Memory B cell (primary cell): ENCODE data around the gene TRIM41.

Experiments used
- ATAC-seq: fragments of 150-1000 bp; cut with Tn5 transposase; 2 replicates; pipeline ENCODE4 v1.10.0; 2021; ENCODE audit warnings: low read depth, mild to moderate bottlenecking, moderate library complexity
- DNase-seq, 2 donors: peaks; one replicate each; pipeline ENCODE4 v3.0.0; 2022; ENCODE audit warnings: low spot score in 2 of 2
- H3K27ac Mint-ChIP-seq: one replicate; pipeline ENCODE4 v1.8.0; 2022; ENCODE audit warnings: mild to moderate bottlenecking, moderate library complexity, mixed read lengths
- H3K27me3 Mint-ChIP-seq: one replicate; pipeline ENCODE4 v1.8.0; 2022; ENCODE audit warnings: mixed read lengths
- H3K36me3 Mint-ChIP-seq: one replicate; pipeline ENCODE4 v1.8.0; 2022; ENCODE audit warnings: mild to moderate bottlenecking, mixed read lengths
- H3K4me1 Mint-ChIP-seq: one replicate; pipeline ENCODE4 v1.8.0; 2022; ENCODE audit warnings: mixed read lengths
- H3K4me3 Mint-ChIP-seq: one replicate; pipeline ENCODE4 v1.8.0; 2022; ENCODE audit warnings: mild to moderate bottlenecking, moderate library complexity, mixed read lengths
- H3K9me3 Mint-ChIP-seq: one replicate; pipeline ENCODE4 v1.8.0; 2022; ENCODE audit warnings: mixed read lengths

Gene TRIM41

DNA sequence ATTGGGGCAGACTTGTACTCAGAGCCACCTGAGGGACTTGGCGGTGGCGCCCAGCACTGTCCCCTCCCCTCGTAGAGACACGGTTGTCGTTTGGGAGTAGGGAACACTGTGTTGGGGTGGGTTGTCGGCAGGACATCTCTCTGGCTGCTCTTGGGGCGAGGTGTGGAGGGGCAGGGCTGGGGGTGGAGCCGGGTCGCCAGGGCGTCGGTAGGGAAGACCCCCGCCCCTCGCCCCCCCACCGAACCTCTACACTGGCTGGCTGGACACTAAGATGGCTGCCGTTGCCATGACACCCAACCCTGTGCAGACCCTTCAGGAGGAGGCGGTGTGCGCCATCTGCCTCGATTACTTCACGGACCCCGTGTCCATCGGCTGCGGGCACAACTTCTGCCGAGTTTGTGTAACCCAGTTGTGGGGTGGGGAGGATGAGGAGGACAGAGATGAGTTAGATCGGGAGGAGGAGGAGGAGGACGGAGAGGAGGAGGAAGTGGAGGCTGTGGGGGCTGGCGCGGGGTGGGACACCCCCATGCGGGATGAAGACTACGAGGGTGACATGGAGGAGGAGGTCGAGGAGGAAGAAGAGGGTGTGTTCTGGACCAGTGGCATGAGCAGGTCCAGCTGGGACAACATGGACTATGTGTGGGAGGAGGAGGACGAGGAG, 778 bp downstream of the TRIM41 start:
- H3K4me3 Mint-ChIP-seq, result peak overlapping the region; percentile 97

DNA sequence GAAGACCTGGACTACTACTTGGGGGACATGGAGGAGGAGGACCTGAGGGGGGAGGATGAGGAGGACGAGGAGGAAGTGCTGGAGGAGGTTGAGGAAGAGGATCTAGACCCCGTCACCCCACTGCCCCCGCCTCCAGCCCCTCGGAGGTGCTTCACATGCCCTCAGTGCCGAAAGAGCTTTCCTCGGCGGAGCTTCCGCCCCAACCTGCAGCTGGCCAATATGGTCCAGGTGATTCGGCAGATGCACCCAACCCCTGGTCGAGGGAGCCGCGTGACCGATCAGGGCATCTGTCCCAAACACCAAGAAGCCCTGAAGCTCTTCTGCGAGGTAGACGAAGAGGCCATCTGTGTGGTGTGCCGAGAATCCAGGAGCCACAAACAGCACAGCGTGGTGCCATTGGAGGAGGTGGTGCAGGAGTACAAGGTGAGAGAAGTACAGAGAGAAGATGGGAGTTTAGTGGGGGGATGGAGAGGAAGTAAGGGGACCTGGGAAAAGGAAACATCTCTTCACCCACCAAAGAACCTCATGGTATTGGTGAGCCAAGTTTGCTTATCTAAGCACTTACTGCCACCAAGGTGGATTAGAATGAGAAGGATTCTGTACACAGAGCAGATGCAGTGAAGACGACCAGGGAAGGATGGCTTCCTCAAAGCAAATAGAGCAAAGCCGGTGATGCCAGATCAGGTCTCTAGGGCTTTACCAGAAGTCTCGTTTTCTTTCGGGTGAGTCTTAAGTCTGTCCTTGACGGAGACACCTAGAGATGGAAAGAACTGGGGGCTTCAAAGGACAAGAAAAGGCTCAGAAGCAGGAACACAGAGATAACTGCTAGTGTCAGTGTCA, 1.5 kb downstream of the TRIM41 start:
- H3K9me3 Mint-ChIP-seq, result no peaks in the 10 kb centered on the region
- peak overlapping the region; percentile 97 for H3K4me3 Mint-ChIP-seq
- no peaks in the 10 kb centered on the region for H3K27me3 Mint-ChIP-seq
- no peak for DNase-seq
- ATAC-seq, result peak; percentile 3
- H3K4me1 Mint-ChIP-seq, result peaks cover 34% of the 10 kb centered on the region
- H3K27ac Mint-ChIP-seq, result peak overlapping the region; percentile 96
- peaks cover 5% of the 10 kb centered on the region for H3K36me3 Mint-ChIP-seq

More for the DNA sequence above, 778 bp downstream of the TRIM41 start:
- H3K27me3 Mint-ChIP-seq, result no peaks in the 10 kb centered on the region
- H3K27ac Mint-ChIP-seq, result peak overlapping the region; percentile 96
- DNase-seq (peak in 1 of 2 donors; percentile 57), ATAC-seq (no peak)
- H3K36me3 Mint-ChIP-seq, result peaks cover 2% of the 10 kb centered on the region
- H3K9me3 Mint-ChIP-seq, result no peaks in the 10 kb centered on the region
- H3K4me1 Mint-ChIP-seq, result peaks cover 29% of the 10 kb centered on the region

DNA sequence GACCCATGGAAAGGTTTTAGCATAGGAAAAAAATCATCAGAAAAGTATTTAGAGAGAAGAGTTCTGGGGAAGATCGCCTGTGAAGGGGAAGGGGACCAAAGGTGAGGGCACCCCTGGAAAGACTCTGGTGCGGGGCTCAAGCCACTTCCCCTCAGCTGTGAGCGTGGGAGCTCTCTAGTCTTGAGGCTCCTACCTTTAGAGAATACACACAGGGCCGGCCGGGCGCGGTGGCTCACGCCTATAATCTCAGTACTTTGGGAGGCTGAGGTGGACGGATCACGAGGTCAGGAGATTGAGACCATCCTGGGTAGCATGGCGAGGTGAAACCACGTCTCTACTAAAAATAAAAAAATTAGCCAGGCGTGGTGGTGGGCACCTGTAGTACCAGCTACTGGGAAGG, 6.9 kb downstream of the TRIM41 start:
- no peak for ATAC-seq
- no peak for DNase-seq
- Mint-ChIP-seq H3K4me1 (peaks cover 14% of the 10 kb centered on the region), H3K9me3 (no peaks in the 10 kb centered on the region), H3K36me3 (peaks cover 26% of the 10 kb centered on the region), H3K27ac (peak overlapping the region; percentile 67), H3K4me3 (no peak overlapping the region), H3K27me3 (no peaks in the 10 kb centered on the region)

DNA sequence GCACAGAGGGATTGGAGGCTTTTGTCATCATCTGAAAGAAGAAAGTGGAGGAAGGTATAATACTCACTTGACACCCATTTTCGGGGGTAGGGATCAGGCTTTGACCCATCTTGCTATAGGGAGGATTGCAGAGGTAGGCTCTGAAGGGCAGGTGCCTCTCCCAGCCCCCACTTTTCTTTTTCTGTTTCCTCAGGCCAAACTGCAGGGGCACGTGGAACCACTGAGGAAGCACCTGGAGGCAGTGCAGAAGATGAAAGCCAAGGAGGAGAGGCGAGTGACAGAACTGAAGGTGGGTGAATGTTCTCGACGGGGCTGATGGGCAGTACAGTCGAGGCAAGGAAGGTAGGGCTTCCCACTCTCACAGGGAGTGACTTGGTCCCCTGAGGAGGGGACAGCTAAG, 7.5 kb downstream of the TRIM41 start:
- no peaks in the 10 kb centered on the region for H3K27me3 Mint-ChIP-seq
- H3K4me3 Mint-ChIP-seq, result no peak overlapping the region
- H3K36me3 Mint-ChIP-seq, result peaks cover 28% of the 10 kb centered on the region
- H3K4me1 Mint-ChIP-seq, result peaks cover 13% of the 10 kb centered on the region
- H3K9me3 Mint-ChIP-seq, result no peaks in the 10 kb centered on the region
- H3K27ac Mint-ChIP-seq, result peak overlapping the region; percentile 67
- ATAC-seq (no peak), DNase-seq (no peak)

DNA sequence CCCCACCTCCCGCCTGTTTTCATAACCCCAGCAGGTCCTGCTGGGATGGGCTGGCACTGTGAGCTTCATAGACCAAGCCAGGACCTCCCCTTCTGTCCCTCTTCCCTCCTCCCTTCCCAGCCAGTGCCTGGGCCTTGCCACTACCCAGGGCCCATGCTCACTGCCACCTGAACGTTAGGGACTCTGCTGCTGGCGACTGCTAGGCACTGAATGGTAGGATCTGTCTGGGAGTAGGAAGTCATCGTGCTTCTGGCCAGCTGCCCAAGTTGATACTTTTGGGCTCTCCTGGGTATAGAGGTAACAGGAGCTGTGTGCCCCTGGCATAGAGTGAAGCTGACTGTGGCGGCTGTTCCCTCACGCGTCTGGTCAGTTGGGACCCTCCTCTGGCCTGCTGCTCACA, 8.4 kb downstream of the TRIM41 start:
- no peak overlapping the region for H3K27ac Mint-ChIP-seq
- no peak overlapping the region for H3K4me3 Mint-ChIP-seq
- peaks cover 11% of the 10 kb centered on the region for H3K4me1 Mint-ChIP-seq
- H3K27me3 Mint-ChIP-seq, result no peaks in the 10 kb centered on the region
- H3K9me3 Mint-ChIP-seq, result no peaks in the 10 kb centered on the region
- peaks cover 29% of the 10 kb centered on the region for H3K36me3 Mint-ChIP-seq
- DNase-seq (no peak), ATAC-seq (no peak)

DNA sequence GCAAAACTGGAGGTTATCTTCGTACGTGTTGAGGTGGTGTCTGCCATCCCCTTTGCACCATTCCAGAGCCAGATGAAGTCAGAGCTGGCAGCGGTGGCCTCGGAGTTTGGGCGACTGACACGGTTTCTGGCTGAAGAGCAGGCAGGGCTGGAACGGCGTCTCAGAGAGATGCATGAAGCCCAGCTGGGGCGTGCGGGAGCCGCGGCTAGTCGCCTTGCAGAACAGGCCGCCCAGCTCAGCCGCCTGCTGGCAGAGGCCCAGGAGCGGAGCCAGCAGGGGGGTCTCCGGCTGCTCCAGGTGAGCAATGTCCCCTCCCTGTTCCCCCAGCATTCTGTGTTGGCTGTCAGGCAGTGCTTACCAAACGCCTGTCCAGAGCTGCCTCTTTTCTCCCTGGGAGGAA, 9.5 kb downstream of the TRIM41 start:
- Mint-ChIP-seq H3K36me3 (peaks cover 31% of the 10 kb centered on the region), H3K4me1 (peaks cover 11% of the 10 kb centered on the region), H3K27ac (no peak overlapping the region), H3K9me3 (no peaks in the 10 kb centered on the region), H3K4me3 (no peak overlapping the region), H3K27me3 (no peaks in the 10 kb centered on the region)
- DNase-seq (no peak), ATAC-seq (no peak)

DNA sequence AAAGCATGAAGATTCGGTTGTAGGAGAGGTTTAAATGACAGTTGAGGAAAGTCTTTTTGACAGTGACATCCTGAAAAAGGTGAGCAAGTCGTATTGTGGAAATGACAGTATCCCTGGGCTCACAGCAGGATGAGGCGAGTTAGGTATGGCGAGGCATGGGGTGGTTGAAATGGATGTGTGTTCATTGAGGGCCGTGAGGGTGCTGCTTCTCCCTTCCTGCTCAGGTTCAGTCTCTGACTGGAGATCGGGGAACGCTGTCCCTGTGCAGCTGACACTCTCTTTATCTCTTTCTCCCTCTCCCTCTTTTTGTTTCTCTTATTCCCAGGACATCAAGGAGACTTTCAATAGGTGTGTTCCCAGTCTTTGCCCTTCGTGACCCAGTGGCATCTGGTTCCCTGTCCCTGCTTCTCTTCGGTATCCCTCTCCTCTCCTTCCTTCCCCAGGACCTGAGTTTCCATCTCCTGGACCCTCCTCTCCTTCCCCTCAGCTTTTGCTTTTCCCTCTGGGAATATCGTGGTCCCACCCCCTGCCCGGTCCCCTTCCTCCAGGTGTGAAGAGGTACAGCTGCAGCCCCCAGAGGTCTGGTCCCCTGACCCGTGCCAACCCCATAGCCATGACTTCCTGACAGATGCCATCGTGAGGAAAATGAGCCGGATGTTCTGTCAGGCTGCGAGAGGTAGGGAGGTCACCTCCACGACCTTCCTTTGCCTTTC, 10.2 kb downstream of the TRIM41 start:
- H3K27me3 Mint-ChIP-seq, result no peaks in the 10 kb centered on the region
- DNase-seq (no peak), ATAC-seq (no peak)
- no peaks in the 10 kb centered on the region for H3K9me3 Mint-ChIP-seq
- peaks cover 38% of the 10 kb centered on the region for H3K36me3 Mint-ChIP-seq
- H3K27ac Mint-ChIP-seq, result peak overlapping the region; percentile 40
- no peak overlapping the region for H3K4me3 Mint-ChIP-seq
- peaks cover 15% of the 10 kb centered on the region for H3K4me1 Mint-ChIP-seq

DNA sequence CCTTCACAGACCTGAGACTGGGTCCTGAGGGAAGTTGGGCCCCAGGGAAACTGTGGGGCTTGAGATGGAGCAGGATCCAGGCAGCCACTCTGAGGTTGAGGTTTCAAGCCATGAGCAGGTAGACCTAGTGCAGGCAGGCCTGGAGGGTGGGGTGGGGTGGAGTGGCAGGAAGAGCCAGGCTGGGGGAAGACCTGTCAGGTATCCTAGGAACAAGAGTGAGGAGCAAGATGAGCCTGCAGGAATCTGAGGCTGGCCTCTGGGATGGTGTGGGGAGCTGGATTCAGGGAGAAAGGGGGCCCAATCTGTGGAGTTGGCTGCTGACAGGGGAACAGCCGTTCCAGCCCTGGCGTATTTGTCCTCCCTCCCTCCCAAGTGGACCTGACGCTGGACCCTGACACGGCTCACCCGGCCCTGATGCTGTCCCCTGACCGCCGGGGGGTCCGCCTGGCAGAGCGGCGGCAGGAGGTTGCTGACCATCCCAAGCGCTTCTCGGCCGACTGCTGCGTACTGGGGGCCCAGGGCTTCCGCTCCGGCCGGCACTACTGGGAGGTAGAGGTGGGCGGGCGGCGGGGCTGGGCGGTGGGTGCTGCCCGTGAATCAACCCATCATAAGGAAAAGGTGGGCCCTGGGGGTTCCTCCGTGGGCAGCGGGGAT, 10.8 kb downstream of the TRIM41 start:
- no peak for DNase-seq
- H3K27ac Mint-ChIP-seq, result peak overlapping the region; percentile 40
- H3K27me3 Mint-ChIP-seq, result no peaks in the 10 kb centered on the region
- no peak overlapping the region for H3K4me3 Mint-ChIP-seq
- peaks cover 42% of the 10 kb centered on the region for H3K36me3 Mint-ChIP-seq
- ATAC-seq, result no peak
- peaks cover 17% of the 10 kb centered on the region for H3K4me1 Mint-ChIP-seq
- H3K9me3 Mint-ChIP-seq, result no peaks in the 10 kb centered on the region

DNA sequence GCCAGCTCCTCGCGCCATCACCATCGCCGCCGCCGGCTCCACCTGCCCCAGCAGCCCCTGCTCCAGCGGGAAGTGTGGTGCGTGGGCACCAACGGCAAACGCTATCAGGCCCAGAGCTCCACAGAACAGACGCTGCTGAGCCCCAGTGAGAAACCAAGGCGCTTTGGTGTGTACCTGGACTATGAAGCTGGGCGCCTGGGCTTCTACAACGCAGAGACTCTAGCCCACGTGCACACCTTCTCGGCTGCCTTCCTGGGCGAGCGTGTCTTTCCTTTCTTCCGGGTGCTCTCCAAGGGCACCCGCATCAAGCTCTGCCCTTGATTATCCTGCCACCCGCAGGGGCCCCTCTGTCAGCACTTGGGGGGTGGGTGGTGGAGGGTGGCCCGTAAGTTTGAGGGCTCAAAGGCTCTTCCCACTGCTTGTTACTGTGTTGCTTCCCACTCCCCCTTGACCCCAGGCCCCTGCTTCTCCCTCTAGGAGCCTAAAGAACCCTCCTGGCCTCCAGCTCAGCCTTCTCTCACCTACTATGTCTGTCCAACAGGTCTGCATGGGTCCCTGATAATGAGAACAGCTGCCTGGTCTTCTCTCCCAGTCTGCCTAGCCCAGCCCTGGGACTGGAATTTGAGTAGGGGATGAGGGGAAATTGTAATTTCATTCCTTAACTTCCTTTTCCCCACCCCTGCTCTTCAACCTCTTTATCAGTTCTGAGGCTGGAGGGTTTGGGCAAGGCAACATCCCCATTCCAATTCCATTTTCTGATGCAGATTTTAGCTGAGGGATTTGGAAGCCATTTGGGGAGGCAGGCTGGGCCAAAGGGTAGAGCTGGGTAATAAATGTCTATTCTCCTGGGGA, 11.6 kb downstream of the TRIM41 start:
- H3K36me3 Mint-ChIP-seq, result peaks cover 44% of the 10 kb centered on the region
- no peaks in the 10 kb centered on the region for H3K9me3 Mint-ChIP-seq
- H3K27ac Mint-ChIP-seq, result peak overlapping the region; percentile 53
- H3K4me3 Mint-ChIP-seq, result no peak overlapping the region
- ATAC-seq, result no peak
- H3K4me1 Mint-ChIP-seq, result peaks cover 14% of the 10 kb centered on the region
- H3K27me3 Mint-ChIP-seq, result no peaks in the 10 kb centered on the region
- no peak for DNase-seq

DNA sequence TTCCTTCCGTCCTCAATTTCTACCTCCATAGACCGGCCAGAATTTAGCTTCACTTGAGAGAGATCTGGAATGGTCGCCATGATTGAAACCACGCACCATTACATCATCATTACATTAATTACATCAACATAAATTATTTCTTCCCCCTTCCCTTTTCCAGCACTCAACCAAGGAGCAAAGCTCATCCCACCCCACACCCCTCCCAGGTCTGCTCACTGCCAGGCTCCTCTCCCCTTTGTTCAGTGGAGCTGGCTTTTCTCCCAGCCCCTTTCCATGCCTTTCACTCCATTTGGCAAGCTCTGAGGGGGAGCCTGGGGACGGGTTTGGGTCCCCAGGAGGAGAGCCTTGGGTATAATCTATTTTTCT, 12.2 kb downstream of the TRIM41 start:
- no peak for DNase-seq
- H3K4me1 Mint-ChIP-seq, result peaks cover 12% of the 10 kb centered on the region
- no peaks in the 10 kb centered on the region for H3K27me3 Mint-ChIP-seq
- no peaks in the 10 kb centered on the region for H3K9me3 Mint-ChIP-seq
- H3K36me3 Mint-ChIP-seq, result peaks cover 40% of the 10 kb centered on the region
- no peak for ATAC-seq
- H3K27ac Mint-ChIP-seq, result peak overlapping the region; percentile 53
- no peak overlapping the region for H3K4me3 Mint-ChIP-seq

DNA sequence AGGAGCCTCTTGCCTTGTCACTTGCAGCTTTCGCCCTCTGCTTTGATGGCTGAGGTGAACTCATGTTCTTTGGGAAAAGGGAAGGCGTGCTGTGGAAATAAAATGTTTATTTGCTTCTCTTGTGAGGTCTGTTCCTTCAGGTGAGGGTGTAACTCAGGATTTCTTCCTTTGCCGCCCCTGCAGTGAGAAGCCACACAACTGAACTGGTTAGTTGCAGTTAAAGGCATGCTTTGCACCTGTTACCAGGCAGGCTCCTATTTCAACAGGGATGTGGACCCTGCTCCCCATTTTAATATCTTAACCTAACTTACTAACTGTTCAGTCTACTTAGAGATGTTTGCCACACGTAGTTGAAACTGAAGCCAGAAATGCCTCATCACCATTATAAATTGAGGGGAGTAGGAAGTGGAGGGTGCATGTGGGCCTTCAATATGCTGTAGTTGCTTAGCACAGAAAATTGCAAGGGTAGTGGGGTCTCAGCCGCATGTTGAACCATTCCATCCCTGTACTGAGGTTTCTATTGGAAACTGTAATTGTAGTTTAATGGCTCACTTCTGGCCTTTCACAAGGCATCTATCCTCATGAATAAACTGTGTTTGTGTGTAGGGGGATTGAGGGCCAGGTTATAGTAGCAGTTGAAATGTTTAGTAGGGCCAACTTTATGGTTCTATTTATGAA, 12.7 kb downstream of the TRIM41 start:
- no peak overlapping the region for H3K4me3 Mint-ChIP-seq
- DNase-seq, result no peak
- H3K27me3 Mint-ChIP-seq, result no peaks in the 10 kb centered on the region
- peak overlapping the region; percentile 24 for H3K27ac Mint-ChIP-seq
- no peak for ATAC-seq
- no peaks in the 10 kb centered on the region for H3K9me3 Mint-ChIP-seq
- peaks cover 12% of the 10 kb centered on the region for H3K4me1 Mint-ChIP-seq
- peaks cover 37% of the 10 kb centered on the region for H3K36me3 Mint-ChIP-seq

DNA sequence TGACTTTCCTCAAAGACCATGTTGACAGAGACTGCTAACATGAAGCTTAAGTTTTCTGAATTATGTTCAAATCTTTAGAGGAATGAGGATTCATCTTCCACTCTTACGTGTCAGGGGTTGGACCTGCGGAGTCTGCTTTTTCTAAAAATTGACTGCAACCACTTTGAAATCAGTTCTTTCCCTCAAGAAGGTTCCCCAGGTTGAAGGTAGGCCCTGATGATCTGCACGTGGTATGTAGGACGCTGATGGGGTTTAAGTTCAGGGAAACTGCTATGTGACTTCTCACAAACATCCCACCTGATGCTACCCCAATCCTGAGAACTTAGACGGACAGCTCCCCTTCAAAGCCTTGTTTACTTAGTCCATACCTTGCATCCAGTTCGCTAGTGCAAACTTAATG, 13.4 kb downstream of the TRIM41 start:
- Mint-ChIP-seq H3K4me1 (peaks cover 13% of the 10 kb centered on the region), H3K36me3 (peaks cover 41% of the 10 kb centered on the region), H3K9me3 (no peaks in the 10 kb centered on the region), H3K4me3 (no peak overlapping the region), H3K27ac (no peak overlapping the region), H3K27me3 (no peaks in the 10 kb centered on the region)
- ATAC-seq, result no peak
- no peak for DNase-seq
